GM21381 (cell line): Measurements from ENCODE around the gene PRR12.
"Not testable (repeated sequence)": the region's sequence is repeated elsewhere in the genome, so short reads cannot be mapped to it uniquely, and the experiment has no call there.

Source experiments
- ATAC-seq: cut with Tn5 transposase; IDR thresholded peaks from one replicate; pipeline ENCODE4 v1.9.1; 2021; ENCODE audit warnings: mild to moderate bottlenecking, moderate library complexity; ENCODE audit not compliant: unreplicated experiment

Gene PRR12

DNA sequence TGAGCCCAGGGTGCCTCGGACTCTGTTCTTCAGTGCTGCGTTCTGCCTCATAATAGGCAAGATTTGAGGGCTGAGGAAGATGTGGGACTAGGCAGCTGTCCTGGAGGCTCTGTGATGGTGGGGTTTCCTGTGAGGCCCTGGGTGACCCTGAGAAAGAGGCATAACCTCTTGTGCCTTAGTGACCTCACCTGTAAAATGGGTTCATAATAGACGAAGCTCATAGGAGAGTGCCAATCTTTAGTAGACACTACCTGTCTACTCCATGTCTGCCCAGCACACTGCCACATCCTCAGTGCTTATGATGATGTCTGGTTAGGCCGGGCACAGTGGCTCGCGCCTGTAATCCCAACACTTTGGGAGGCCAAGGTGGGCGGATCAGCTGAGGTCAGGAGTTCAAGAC lies 25.6 kb downstream of the PRR12 start:
- ATAC-seq, result no peak

DNA sequence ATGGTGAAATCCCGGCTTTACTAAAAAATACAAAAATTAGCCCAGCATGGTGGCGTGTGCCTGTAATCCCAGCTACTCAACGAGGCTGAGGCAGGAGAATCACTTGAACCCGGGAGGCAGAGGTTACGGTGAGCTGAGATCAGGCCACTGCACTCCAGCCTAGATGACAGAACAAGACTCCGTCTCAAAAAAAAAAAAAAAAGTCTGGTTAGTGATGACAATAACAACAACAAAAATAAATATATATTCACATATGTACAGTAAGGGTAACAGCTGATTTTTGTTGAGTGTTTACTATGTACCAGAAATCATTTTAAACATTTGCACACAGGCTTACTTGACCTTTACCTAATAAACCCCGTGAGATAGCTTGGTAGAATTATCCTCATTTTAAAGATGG lies 26.0 kb downstream of the PRR12 start:
- no peak for ATAC-seq

DNA sequence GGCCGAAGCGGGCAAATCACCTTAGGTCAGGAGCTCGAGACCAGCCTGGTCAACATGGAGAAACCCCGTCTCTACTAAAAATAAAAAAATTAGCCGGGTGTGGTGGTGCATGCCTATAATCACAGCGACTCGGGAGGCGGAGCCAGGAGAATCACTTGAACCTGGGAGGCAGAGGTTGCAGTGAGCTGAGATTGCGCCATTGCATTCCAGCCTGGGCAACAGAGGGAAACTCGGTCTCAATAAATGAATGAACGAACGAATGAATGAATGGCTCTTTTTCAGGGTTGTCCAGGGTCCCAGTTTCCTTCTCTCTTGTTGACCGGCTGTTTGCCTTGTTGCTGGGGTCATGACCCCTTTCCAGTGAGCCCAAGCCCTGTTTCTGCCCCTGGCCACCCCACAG lies 26.9 kb downstream of the PRR12 start:
- ATAC-seq, result not testable (repeated sequence)

DNA sequence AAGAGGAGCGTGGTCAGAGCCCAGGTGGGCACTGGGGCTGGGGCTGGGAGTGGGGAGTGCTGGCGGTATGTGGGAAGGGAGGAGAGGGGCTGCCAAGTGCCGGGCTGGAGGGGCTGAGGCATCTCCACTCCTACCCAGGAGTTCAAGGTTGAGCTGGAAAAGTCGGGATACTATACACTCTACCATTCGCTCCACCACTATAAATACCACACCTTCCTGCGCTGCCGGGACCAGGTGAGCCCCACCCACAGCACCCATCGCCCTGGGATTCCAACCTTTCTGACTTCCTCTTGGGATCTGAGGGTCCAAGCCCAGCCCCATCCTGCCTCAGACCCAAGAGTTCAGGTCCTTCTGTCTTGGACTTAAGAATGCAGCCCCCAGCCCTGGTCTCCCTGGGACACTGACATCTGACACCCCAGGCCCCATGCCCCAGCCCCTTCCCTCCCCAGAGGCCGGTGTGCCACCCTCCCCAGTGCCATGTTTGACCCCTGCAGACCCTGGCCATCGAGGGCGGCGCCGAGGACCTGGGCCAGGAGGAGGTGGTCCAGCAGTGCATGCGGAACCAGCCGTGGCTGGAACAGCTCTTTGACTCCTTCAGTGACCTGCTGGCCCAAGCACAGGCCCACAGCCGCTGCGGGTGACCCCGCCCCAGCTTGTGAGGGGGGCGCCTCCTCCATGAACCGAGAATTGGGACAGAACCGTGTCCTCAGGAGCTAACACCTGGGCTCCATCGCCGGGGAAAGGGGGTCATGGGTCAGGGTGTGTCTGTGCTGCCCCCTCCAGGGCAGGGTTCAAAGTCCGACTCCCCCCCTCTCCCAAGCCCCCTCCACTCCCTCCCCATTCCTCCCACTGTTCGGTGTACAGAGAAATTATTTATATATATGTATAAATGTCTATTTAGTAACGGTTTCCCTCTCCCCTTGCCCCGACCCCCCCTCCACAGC lies 34.3 kb downstream of the PRR12 start:
- no peak for ATAC-seq

DNA sequence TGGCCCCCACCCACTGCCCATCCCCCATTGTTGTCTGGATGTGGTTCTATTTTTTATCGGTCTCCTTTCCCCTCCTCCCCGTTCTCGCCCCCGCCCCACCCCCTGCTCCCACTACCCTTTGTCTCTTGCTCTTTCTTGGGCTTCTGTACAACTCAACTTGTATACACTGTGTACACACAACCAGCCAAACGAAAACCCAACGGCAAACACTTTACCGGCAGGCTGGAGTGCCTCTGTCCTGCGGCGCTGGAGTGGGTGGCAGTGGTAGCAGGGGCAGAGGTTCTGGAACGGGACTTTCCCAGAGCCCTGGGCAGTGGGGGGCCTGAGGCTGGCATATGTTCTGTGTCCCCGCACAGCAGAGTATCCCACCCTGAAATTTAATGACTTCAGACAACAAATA lies 35.2 kb downstream of the PRR12 start:
- no peak for ATAC-seq

DNA sequence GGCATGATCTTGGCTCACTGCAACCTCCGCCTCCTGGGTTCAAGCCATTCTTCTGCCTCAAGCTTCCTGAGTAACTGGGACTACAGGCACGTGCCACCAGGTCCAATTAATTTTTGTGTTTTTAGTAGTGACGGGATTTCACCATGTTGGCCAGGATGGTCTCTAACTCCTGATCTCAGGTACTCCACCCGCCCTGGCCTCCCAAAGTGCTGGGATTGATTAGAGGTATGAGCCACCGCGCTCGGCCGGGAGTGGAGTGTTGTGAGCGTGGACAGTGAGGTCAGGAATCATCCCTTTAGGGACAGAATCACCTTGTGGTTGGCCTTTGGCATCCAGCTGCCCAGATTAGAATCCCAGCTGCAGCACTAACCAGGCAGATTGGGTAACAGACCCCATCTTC lies 38.7 kb downstream of the PRR12 start:
- ATAC-seq, result no peak

DNA sequence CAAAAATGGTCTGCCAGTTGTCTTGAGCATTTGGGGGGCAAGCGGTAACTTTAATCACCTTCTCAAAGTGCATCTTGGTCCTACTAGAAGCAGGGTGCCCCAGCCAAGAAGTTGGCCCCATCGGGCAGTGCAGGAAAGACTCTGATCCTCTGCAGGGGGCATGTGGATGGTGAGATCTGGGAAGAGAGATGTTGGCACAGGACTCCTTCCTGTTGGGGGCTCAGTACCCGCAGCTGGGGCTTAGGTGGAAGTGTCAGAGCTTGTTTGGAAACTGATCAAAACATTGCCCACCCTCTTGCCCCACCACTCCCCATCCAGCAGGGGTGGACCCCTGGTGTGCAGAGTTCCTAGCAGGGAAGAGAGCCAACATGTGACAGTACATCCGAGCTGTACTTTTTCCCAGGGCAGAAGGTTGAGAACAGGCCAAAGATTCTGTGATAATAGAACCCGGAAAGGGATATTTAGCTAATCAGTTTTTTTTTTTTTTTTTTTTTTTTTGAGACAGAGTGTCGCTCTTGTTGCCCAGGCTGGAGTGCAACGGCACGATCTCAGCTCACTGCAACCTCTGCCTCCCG lies 40.1 kb downstream of the PRR12 start:
- ATAC-seq, result no peak

DNA sequence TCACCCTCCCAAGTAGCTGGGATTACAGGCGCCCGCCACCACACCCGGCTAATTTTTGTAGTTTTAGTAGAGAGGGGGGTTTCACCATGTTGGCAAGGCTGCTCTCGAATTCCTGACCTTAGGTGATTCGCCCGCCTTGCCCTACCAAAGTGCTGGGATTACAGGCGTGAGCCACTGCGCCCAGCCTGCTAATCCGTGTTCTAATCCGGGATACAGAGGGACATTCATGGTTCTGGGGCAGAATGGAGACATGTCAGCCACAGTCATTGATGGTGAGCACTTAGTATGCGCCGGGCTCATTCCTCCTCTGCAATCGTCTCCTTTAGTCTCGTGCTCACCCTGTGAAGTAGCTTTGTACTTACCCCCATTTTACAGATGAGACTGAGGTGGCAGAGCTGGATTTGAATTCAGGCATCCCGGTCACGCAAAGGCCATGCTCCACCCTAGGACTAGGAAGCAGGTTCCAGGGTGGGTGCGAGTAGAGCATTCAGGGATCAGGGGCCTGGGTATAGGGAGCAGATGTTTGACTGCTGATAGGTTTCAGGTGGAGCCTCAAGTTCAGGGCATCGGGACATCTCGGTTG lies 40.7 kb downstream of the PRR12 start:
- no peak for ATAC-seq

DNA sequence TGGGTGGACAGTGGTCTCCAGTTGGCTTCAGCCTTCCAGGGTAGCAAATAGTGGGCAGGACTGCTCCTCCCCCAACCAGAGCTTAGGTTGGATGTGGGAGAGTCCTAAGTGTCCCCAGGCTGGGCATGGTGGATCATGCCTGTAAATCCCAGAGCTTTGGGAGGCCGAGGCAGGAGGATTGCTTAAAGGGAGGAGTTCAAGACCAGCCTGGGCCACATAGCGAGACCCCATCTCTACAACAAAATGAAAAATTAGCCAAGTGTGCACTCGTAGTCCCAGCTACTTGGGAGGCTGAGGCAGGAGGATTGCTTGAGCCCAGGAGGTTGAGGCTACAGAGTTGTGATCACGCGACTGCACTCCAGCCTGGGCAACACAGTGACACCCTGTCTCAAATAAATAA lies 41.6 kb downstream of the PRR12 start:
- ATAC-seq, result no peak

DNA sequence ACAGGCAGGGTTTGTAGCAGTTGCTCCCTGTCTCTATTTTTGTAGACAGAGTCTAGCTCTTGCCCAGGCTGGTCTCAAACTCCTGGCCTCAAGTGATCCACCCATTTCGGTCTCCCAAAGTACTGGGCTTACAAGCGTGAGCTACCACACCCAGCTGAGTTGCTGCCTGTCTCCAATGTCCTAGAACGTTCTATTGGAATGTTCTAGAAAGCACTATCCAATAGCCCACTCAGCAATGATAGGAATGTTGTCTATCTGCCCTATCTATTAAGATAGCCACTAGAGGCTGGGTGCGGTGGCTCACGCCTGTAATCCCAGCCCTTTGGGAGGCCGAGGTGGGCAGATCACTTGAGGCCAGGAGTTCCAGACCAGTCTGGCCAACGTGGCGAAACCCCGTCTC lies 42.3 kb downstream of the PRR12 start:
- ATAC-seq, result not testable (repeated sequence)

DNA sequence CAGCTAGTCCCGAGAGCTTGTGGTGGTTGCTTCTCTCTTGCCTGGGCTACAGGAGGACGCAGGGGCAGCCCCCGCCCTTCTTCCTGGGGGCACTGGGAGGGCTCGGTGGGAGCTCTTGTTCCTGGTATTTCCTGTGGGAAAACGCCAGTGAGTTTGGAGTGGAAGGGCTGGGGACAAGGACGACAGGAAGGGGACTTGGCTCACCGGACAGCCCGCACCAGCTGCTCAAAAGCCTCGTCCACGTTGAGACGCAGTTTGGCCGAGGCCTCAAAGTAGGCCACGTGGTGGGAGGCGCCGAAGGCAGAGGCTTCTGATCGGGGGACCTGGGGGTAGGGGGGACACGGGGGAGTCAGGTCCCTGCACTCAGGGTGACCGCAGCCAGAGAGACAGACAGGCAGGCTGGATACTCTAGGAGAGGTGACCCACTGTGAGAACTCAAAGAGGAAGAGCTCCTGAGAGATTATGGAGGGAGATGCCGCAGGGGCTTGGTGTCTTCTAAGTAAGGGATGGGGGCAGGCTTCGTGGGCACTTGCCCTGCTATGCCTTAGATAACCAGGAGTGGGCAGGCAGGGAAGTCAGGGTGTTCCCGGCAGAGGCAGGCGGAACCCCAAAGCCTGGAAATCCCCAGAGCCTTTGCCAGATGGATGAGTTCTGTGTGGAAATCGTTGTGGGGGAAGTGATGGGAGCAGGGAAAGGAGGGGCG lies 44.7 kb downstream of the PRR12 start:
- no peak for ATAC-seq

DNA sequence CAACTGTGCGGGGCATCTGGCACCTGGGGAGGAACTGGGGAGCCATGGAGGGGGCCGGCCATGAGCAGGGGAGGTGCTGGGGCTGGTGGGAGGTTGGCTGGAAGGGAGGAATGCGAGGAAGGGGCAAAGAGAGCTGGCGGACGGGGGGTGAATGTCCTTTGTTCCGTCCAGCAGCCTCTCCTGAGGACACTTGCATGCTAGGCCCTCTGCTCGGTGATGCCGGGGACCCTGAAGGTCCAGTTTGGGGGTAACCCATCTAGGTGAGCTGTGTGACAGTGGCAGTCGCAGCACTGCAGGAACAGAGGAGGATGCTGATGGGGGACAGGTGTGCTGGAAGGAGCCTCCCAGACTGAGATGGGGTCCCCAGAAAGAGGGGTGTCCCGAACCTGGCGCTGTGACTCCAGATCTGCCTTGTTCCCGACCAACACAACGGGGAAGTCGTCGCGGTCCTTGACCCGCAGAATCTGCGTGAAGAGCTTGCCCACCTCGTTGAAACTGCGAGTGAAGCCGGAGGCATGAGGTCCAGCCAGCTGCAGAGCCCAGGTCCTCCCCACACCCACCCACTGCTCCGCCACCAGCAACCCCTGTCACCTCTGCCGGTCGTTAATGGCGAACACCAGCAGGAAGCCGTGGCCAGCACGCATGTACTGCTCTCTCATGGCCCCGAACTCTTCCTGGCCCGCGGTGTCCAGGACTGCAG lies 45.4 kb downstream of the PRR12 start:
- no peak for ATAC-seq

DNA sequence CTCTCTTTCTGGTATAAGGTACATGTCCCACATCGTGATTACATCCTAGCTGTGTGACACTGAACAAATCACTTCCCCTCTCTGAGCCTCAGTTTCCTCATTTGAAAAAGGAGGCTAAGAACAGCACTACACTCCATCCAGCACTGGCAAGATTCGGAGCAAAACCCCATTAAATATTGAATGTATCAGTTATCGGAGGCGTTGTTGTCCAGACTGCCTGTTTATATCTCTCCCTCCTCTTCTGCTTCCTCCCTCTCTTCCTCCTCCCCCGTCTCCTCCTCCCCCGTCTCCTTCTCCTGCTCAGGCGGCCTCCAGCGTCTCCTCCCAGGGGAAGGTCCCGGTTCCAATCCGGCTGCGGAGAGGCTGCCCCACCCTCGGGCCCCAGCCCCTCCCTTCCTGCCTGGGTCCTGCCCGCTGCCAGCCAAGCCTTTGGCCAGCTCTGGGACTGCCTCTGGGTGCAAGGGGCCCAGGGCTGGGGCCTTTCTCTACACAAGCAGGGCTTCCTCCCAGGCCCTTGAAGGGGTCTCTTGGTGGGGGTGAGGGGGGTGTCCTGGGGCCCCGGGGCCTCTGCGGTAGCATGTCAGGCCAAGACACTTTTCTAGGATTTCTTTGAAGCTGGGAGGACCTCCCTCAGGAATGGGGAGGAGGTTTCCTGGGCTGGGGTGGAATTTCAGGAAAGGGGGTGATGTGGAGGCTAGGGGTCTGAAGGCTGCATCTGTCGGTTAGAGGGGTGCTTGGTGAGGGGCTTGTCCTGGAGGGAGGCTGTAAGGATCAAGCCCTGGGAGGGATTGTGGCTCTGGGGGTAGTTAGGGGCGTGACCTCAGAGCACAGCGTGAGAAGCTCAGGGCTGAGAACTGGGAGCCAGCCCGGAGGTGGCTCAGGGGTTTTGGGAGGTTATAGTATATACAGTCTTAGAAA lies 47.1 kb downstream of the PRR12 start:
- no peak for ATAC-seq

DNA sequence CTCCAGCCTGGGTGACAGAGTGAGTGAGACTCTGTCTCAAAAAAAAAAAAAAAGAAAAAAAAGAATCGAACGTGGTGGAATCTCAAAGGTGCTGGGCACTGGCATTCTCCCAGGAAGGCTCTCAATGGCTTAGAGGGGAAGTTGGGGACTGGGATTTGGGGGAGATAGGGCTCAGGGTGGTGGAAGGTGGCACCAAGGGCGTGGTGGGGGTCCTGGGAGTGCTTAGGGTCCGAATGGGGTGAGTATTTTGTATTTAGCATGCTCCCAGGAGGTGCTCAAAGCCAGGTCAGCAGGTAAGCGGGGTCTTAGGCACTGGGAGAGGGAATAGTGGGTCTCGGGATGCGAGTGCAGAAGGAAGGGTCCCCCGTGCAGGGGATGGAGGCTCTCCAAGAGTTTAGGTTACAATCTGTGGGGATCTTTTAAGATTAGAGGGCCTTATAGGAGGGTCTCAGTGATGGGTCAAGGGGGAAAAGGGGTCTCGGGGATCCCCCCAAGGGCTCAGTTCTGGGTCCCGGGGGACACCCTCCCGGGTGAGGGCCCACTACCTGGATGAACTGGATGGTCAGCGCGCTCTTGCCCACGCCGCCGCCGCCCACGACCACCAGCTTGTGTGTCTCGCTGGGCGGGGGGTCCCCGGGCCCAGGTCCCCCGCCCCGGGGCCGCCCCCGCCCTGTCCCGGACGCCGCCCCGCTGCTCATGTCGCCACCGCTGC lies 48.6 kb downstream of the PRR12 start:
- ATAC-seq, result no peak

DNA sequence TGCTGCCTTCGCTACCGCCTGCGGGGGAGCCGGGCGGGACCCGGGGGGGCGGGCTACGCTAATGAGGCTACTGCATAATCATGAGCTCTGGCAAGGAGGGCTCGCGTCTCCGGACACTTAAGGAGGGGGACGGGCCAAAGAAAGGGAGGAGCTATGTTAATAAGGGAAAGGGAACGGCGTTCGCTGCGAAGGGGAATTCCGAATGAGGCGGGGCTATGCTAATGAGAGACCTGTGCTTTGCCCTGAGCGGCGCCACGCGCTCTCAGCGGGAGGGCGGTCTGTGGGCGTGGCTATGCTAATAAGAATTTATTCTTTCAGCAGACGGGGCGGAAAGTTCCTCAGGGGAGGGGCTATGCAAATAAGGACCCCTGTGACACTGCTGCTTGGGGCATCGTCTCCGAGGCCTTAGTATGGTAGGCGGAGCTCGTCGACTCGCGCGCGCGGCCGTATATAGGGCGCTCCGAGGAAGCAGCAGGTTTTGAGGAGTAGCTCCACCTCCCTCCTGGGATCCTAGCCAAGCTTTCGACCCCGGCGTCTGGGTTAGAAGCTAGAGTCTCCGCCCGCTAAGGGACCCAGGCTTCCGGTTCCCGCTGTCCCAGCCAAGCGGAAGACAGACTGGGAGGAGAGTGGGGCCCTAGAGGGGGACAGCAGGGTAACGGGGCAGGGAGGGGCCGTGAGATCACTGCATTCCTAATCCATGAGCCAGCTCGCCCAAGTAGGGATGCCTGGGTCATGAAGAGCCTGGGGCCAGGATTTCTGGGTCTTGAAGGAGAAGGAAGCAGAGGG lies 49.3 kb downstream of the PRR12 start, which contains the start of gene RRAS:
TSS of gene RRAS (minus strand) at position 31 of the 786 bp plus-strand sequence. CDS start 45 bp downstream, outside the sequence.
- ATAC-seq, result peak; percentile 49

DNA sequence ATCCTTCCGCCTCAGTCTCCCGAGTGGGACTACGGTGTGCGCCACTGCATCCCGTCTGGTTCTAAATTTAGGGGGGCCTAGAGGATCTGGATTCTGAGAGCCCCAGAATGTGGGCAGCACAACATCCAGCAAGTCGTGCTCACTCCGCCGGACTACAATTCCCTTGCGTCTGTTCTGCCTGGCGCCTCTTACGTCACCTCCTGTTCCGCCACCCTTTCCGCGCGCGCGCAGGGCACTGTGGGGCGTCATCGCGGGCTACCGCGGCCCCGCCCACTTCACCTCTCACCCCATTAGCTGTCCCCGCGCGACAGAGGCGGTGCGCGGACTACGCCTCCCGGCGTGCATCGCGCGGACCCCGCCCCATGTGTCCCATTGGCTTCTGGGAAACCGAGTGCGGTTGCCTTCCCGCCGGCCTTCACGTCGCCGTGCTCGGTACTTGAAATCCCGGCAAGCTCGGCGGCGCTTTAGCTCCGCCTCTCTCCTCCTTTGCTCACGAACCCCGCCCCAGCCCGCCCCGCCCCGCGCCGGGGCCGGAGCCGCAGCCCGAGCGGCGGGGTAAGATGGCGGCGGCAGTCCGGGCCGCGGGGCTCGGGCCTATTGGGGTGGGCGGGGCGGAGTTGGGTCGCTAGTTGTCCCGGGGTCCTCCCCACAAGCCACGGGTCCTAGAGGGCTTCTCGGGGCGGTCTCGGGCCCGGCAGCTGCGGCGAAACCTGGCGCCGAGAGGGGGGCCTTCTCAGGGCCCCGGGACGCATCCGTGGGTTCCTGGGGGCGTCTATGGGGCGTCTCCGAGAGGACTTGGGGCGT lies 50.9 kb downstream of the PRR12 start, which contains the start of gene SCAF1:
TSS of gene SCAF1 (plus strand) at position 522 of the 804 bp plus-strand sequence. CDS start 2,818 bp downstream, outside the sequence.
- ATAC-seq, result peak; percentile 63

DNA sequence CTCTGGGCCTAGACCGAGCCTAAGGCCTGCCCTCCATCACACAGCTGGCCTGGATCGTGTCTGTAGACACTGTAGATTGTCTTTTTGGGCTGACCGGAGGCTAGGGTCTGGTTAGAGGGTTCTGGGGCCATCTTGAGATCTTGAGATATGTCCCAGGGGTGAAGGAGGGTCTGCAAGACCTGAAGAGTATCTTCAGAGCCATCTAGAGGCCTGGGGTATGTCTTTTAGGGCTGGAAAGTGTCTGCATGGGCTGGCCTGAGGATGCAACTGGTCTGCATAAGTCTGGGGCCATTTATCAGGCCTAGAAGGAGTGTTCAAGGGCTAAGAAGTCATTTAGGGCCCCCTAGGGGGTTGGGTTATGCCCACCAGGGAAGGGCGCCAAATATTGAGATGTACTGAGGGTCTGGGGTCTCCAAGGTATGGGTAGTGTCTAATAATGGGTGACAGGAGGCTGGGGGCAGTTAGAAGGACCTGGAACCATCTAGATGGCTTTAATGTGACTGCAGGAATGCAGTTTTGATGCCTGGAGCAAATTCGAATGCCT lies 51.6 kb downstream of the PRR12 start:
- no peak for ATAC-seq
